Tibial nerve (tissue), 3 donors: ENCODE data around the gene UBE2L3.

Experiments used
- POLR2A ChIP-seq, 2 donors: fragments of 450-650 bp; IDR thresholded peaks; one replicate each; pipeline ENCODE4 v1.6.1; 2017; ENCODE audit warnings: antibody characterized with exemption in 2 of 2, mild to moderate bottlenecking in 2 of 2, moderate library complexity in 2 of 2
- TF ChIP-seq, protein P1 (sequence below), 5 experiments: fragments of 200-600 bp in 3 of 5; fragments of 450-650 bp in 2 of 5; sonication (generic) in 3 of 5; IDR thresholded peaks; one replicate each; pipeline ENCODE4 v1.5.1; 2016 to 2019; ENCODE audit warnings: antibody characterized with exemption in 5 of 5, mild to moderate bottlenecking in 3 of 5, moderate library complexity in 2 of 5

DNA sequence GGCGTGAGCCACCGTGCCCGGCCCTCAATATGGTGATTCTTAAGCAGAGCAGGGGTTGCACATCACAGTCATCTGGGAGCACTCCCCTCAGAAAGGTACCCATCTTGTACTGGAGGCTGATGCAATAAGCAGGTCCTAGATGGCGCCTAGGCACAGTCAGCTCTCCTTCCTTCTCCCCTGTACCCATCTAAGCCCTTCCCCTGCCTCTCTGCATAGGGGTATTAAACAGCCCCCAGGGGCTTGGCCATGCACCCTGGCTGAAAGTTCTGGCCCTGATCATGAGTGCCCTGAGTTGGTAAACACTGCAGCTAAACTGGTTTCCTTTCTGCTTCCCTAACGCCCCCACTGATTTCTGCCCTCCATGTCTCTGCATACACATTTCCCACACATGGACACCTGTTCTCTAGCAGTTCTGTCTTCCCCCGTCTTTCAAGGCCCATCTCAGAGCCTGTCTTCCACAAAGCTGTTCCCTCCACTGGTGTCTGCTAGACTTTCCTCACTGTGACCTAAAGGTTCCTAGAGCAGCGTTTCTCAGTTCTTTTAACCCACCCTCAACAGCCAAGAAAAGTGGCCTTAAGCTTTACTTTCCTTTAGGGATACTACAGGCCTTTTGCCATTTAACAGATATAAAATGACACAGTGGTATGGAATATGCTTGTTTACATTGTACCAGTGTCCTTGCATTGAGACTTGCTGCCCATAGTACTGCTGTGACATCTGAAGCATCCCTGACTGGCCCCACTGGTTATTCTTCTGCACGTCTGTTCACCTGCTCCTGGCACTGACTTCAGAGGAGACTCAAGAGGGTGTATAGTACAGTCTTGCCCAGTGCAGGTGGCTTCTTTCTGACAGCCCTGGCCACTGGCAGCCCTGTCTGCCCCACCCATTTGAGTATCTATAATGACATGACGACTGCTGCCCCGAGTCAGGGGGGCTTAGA, 15.6 kb downstream of the UBE2L3 start:
- TF ChIP-seq, protein P1, sequence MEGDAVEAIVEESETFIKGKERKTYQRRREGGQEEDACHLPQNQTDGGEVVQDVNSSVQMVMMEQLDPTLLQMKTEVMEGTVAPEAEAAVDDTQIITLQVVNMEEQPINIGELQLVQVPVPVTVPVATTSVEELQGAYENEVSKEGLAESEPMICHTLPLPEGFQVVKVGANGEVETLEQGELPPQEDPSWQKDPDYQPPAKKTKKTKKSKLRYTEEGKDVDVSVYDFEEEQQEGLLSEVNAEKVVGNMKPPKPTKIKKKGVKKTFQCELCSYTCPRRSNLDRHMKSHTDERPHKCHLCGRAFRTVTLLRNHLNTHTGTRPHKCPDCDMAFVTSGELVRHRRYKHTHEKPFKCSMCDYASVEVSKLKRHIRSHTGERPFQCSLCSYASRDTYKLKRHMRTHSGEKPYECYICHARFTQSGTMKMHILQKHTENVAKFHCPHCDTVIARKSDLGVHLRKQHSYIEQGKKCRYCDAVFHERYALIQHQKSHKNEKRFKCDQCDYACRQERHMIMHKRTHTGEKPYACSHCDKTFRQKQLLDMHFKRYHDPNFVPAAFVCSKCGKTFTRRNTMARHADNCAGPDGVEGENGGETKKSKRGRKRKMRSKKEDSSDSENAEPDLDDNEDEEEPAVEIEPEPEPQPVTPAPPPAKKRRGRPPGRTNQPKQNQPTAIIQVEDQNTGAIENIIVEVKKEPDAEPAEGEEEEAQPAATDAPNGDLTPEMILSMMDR (IDR thresholded peaks at IDR 0.05), result no peak
- TF ChIP-seq POLR2A (IDR thresholded peaks at IDR 0.05), result no peak
